ENCODE results near the gene DGLUCY.

The DGLUCY gene

GRCh38 chr14:91139776-91140175 lies 25.9 kb downstream of the DGLUCY start:
- no peak overlapping the region for H3K4me3 ChIP-seq (ENCODE audit: low read depth, low read length)
- TF ChIP-seq CTCF (IDR thresholded peaks at IDR 0.05; ENCODE audit: borderline replicate concordance, insufficient read depth, low read depth, low read length), result no peak

GRCh38 chr14:91140672-91141071 lies 26.8 kb downstream of the DGLUCY start:
- no peak overlapping the region for H3K4me3 ChIP-seq (ENCODE audit: low read depth, low read length)

GRCh38 chr14:91142214-91142668 lies 28.4 kb downstream of the DGLUCY start:
- H3K4me3 ChIP-seq (ENCODE audit: low read depth, low read length), result no peak overlapping the region
- TF ChIP-seq CTCF (IDR thresholded peaks at IDR 0.05; ENCODE audit: borderline replicate concordance, insufficient read depth, low read depth, low read length), result no peak

More at GRCh38 chr14:91140672-91141071, 26.8 kb downstream of the DGLUCY start:
- no peak for TF ChIP-seq CTCF (IDR thresholded peaks at IDR 0.05; ENCODE audit: borderline replicate concordance, insufficient read depth, low read depth, low read length)

- no peak for TF ChIP-seq CTCF (IDR thresholded peaks at IDR 0.05; ENCODE audit: borderline replicate concordance, insufficient read depth, low read depth, low read length)
These were observed 30.0 kb downstream of the DGLUCY start for GRCh38 chr14:91143862-91144261.

GRCh38 chr14:91144425-91145145 lies 30.7 kb downstream of the DGLUCY start:
- TF ChIP-seq CTCF (IDR thresholded peaks at IDR 0.05; ENCODE audit: borderline replicate concordance, insufficient read depth, low read depth, low read length), result no peak
- H3K4me3 ChIP-seq (ENCODE audit: low read depth, low read length), result no peak overlapping the region

More at GRCh38 chr14:91143862-91144261, 30.0 kb downstream of the DGLUCY start:
- no peak overlapping the region for H3K4me3 ChIP-seq (ENCODE audit: low read depth, low read length)

- no peak for TF ChIP-seq CTCF (IDR thresholded peaks at IDR 0.05; ENCODE audit: borderline replicate concordance, insufficient read depth, low read depth, low read length)
- no peak overlapping the region for H3K4me3 ChIP-seq (ENCODE audit: low read depth, low read length)
These were observed 31.7 kb downstream of the DGLUCY start for GRCh38 chr14:91145391-91146160.

All from GM12875 (cell line).